HepG2 (cell line): ENCODE data around the gene ALK. TPM values are rescaled to one million over a fixed set of nuclear protein-coding genes. Genes with fewer than 3 reads are reported as not detected.

ENCODE experiments used
- ATAC-seq: fragments of 200-7000 bp; cut with Tn5 transposase; 3 replicates; pipeline ENCODE4 v1.9.1; 2020; ENCODE audit warnings: mild to moderate bottlenecking, moderate library complexity
- BruUV-seq: library from RNA; stranded (reverse); fragments of 400-500 nt; replicated peaks from 2 replicates; lab custom pipeline; 2021; lab: Mats Ljungman, UMichigan
- CTCF ChIA-PET: fragments of 300-600 bp; formaldehyde crosslinking; extraction: SDS; loops from one replicate; lab custom pipeline; 2021; ENCODE audit warnings: low total read pairs, inconsistent platforms, low intra/inter-chr PET ratio; lab: Yijun Ruan, JAX
- POLR2A ChIA-PET: fragments of 350-600 bp; sonication (Branson Sonifier 250); formaldehyde crosslinking; loops from one replicate; lab custom pipeline; 2020; ENCODE audit warnings: antibody characterized with exemption, inconsistent platforms; lab: Yijun Ruan, JAX
- DNase-seq: peaks from one replicate; pipeline ENCODE4 v3.0.0-alpha.2; 2015; ENCODE audit warnings: low spot score
- FAIRE-seq: peaks from 3 replicates; lab custom pipeline; 2011; peaks lifted over from hg19 to GRCh38; lab: Jason Lieb, UNC
- H2AFZ ChIP-seq: one replicate; pipeline ENCODE4 v1.6.1; 2011; ENCODE audit warnings: low read length, inconsistent platforms
- H3K27ac ChIP-seq: fragments of 300-600 bp; 3 replicates; pipeline ENCODE4 v1.8.0; 2011; ENCODE audit warnings: mixed run types, mild to moderate bottlenecking, mixed read lengths, low read length, inconsistent platforms; ENCODE audit not compliant: insufficient read depth; ENCODE audit errors: extremely low read length
- H3K27me3 ChIP-seq, 2 experiments: fragments of 200-600 bp in 1 of 2; 2 replicates in 1 of 2; 3 replicates in 1 of 2; pipeline versions ENCODE4 v1.6.0 to v1.8.0; 2011; ENCODE audit warnings: low read length in 2 of 2, mild to moderate bottlenecking in 2 of 2, moderate library complexity in 2 of 2, inconsistent platforms in 1 of 2; ENCODE audit not compliant: insufficient read depth in 2 of 2, control insufficient read depth in 1 of 2
- H3K36me3 ChIP-seq, 2 experiments: fragments of 200-600 bp in 1 of 2; replicated peaks in 1 of 2; 2 replicates in 1 of 2; 3 replicates in 1 of 2; pipeline versions ENCODE4 v1.5.1 to v1.8.0; 2011; ENCODE audit warnings: low read length in 2 of 2, inconsistent platforms in 1 of 2; ENCODE audit not compliant: insufficient read depth in 2 of 2, control insufficient read depth in 1 of 2
- H3K4me1 ChIP-seq: 2 replicates; pipeline ENCODE4 v1.5.1; 2012; ENCODE audit warnings: low read length, inconsistent platforms; ENCODE audit not compliant: insufficient read depth
- H3K4me2 ChIP-seq: 2 replicates; pipeline ENCODE4 v1.6.0; 2011; ENCODE audit warnings: low read depth, low read length, inconsistent platforms
- H3K4me3 ChIP-seq, 3 experiments: fragments of 200-600 bp in 1 of 3; sonication (generic), shearing (Covaris generic) in 1 of 3; replicated peaks in 1 of 3; 2 replicates each; pipeline ENCODE4 v1.5.1; 2011 to 2016; ENCODE audit warnings: low read length in 3 of 3, inconsistent platforms in 2 of 3, low read depth in 2 of 3, mild to moderate bottlenecking in 2 of 3, control low read depth in 1 of 3, mixed read lengths in 1 of 3; ENCODE audit not compliant: insufficient read depth in 1 of 3
- H3K79me2 ChIP-seq: one replicate; pipeline ENCODE4 v1.6.1; 2011; ENCODE audit warnings: low read length, inconsistent platforms; ENCODE audit not compliant: insufficient read depth
- H3K9ac ChIP-seq: 2 replicates; pipeline ENCODE4 v1.6.0; 2011; ENCODE audit warnings: mild to moderate bottlenecking, low read depth, low read length, inconsistent platforms; ENCODE audit not compliant: insufficient read depth
- H3K9me3 ChIP-seq: 2 replicates; pipeline ENCODE4 v1.5.1; 2012; ENCODE audit warnings: mild to moderate bottlenecking, low read length
- H4K20me1 ChIP-seq: 2 replicates; pipeline ENCODE4 v1.6.0; 2011; ENCODE audit warnings: inconsistent platforms, mild to moderate bottlenecking, low read length, moderate library complexity; ENCODE audit not compliant: insufficient read depth
- ARNT ChIP-seq: fragments of 450-650 bp; IDR thresholded peaks from 2 replicates; pipeline ENCODE4 v1.6.1; 2017
- ATF1 ChIP-seq: IDR thresholded peaks from 2 replicates; pipeline ENCODE4 v1.6.1; 2016; ENCODE audit warnings: mild to moderate bottlenecking, control low read depth
- HMG20A ChIP-seq: IDR thresholded peaks from 2 replicates; pipeline ENCODE4 v1.6.1; 2016; ENCODE audit warnings: borderline replicate concordance
- KDM1A ChIP-seq: IDR thresholded peaks from 2 replicates; pipeline ENCODE4 v1.6.1; 2016; ENCODE audit warnings: missing compliant biosample characterization
- KMT2A ChIP-seq: sonication (generic); formaldehyde crosslinking; IDR thresholded peaks from 2 replicates; pipeline ENCODE4 v1.4.0; 2020; ENCODE audit warnings: missing genetic modification reagents
- MYNN ChIP-seq: sonication (generic); formaldehyde crosslinking; IDR thresholded peaks from 2 replicates; pipeline ENCODE4 v1.4.0; 2020; ENCODE audit warnings: mild to moderate bottlenecking, low read depth, missing genetic modification reagents
- NFE2L2 ChIP-seq: fragments of 150-350 bp; IDR thresholded peaks from 2 replicates; pipeline ENCODE4 v1.6.1; 2014; ENCODE audit warnings: low read length
- NFRKB ChIP-seq: fragments of 450-650 bp; IDR thresholded peaks from 2 replicates; pipeline ENCODE4 v1.6.1; 2017
- NR3C1 ChIP-seq: sonication (generic); formaldehyde crosslinking; IDR thresholded peaks from 2 replicates; pipeline ENCODE4 v1.4.0; 2020; ENCODE audit warnings: missing genetic modification reagents
- POLR2G ChIP-seq: fragments of 200-400 bp; formaldehyde crosslinking; IDR thresholded peaks from 2 replicates; pipeline ENCODE4 v1.6.1; 2018; ENCODE audit warnings: mild to moderate bottlenecking, low read depth, low read length, moderate library complexity
- SSRP1 ChIP-seq: IDR thresholded peaks from 2 replicates; pipeline ENCODE4 v1.6.1; 2016; ENCODE audit warnings: control low read depth
- STAT5B ChIP-seq: sonication (generic); formaldehyde crosslinking; IDR thresholded peaks from 2 replicates; pipeline ENCODE4 v1.4.0; 2020; ENCODE audit warnings: missing genetic modification reagents
- SYNCRIP ChIP-seq: fragments of 200-400 bp; formaldehyde crosslinking; IDR thresholded peaks from 2 replicates; pipeline ENCODE4 v1.6.1; 2018; ENCODE audit warnings: mild to moderate bottlenecking, low read depth, low read length; ENCODE audit not compliant: insufficient read depth
- ZFP36L1 ChIP-seq: sonication (generic); formaldehyde crosslinking; IDR thresholded peaks from 2 replicates; pipeline ENCODE4 v1.8.0; 2022; ENCODE audit warnings: mild to moderate bottlenecking, missing genetic modification reagents, moderate library complexity
- ZKSCAN8 ChIP-seq: IDR thresholded peaks from 2 replicates; pipeline ENCODE4 v1.6.1; 2016; ENCODE audit warnings: borderline replicate concordance, missing genetic modification reagents, missing compliant biosample characterization
- ZNF556 ChIP-seq: sonication (generic); formaldehyde crosslinking; IDR thresholded peaks from 2 replicates; pipeline ENCODE4 v1.4.0; 2020; ENCODE audit warnings: mild to moderate bottlenecking, missing genetic modification reagents, borderline replicate concordance
- ZNF703 ChIP-seq: sonication (generic); formaldehyde crosslinking; IDR thresholded peaks from 2 replicates; pipeline ENCODE4 v1.5.1; 2020; ENCODE audit warnings: missing genetic modification reagents, mild to moderate bottlenecking, moderate library complexity, borderline replicate concordance
- ZNF709 ChIP-seq: sonication (generic); formaldehyde crosslinking; IDR thresholded peaks from 2 replicates; pipeline ENCODE4 v1.5.0; 2020; ENCODE audit warnings: mild to moderate bottlenecking, missing genetic modification reagents
- ZSCAN20 ChIP-seq: sonication (generic); formaldehyde crosslinking; IDR thresholded peaks from 2 replicates; pipeline ENCODE4 v1.4.0; 2020; ENCODE audit warnings: missing genetic modification reagents, mild to moderate bottlenecking, borderline replicate concordance
- ZSCAN22 ChIP-seq: sonication (generic); formaldehyde crosslinking; IDR thresholded peaks from 2 replicates; pipeline ENCODE4 v1.4.0; 2020; ENCODE audit warnings: mild to moderate bottlenecking, missing genetic modification reagents
- in situ Hi-C: cut with HindIII; loops from 2 replicates; pipeline ENCODE4 v1.10.0; 2017; ENCODE audit warnings: low pct_unique_long_range_greater_than_20kb; ENCODE audit not compliant: extremely low pct_ligation_motif_present
- intact Hi-C: fragments of 100-400 bp; cut with micrococcal nuclease; formaldehyde crosslinking; loops from one replicate; pipeline ENCODE4 v1.10.0; 2022; ENCODE audit not compliant: unreplicated experiment
- polyA plus RNA-seq, 8 experiments: library from polyadenylated mRNA; depleted of rRNA in 3 of 8; stranded (reverse) in 7 of 8; unstranded in 1 of 8; fragments of >200 nt; fragmentation: Illumina TruSeq in 4 of 8; extraction: Trizol in 4 of 8; gene quantifications; 2 replicates each; pipeline versions ENCODE4 v1.2.1 to v1.2.3, GENCODE V29; 2011 to 2016; ENCODE audit warnings: low read depth in 4 of 8, missing spikeins in 1 of 8, mixed read lengths in 1 of 8; ENCODE audit not compliant: insufficient read depth in 1 of 8
- total RNA-seq, 5 experiments: library from RNA; depleted of rRNA; stranded (reverse); fragments of >200 nt; fragmentation: Illumina TruSeq; extraction: Trizol; gene quantifications; 2 replicates each; pipeline ENCODE4 v1.2.3, GENCODE V29; 2016; ENCODE audit warnings: low read depth in 1 of 5
- TF ChIP-seq, protein P1 (sequence below): sonication (generic); formaldehyde crosslinking; IDR thresholded peaks from 2 replicates; pipeline ENCODE4 v1.5.1; 2020; ENCODE audit warnings: missing genetic modification reagents, mild to moderate bottlenecking, borderline replicate concordance
- TF ChIP-seq, protein P2 (sequence below): IDR thresholded peaks from 2 replicates; pipeline ENCODE4 v1.6.1; 2016; ENCODE audit warnings: missing biosample characterization, missing genetic modification reagents, low read depth
- TF ChIP-seq, protein P3 (sequence below): sonication (generic); formaldehyde crosslinking; IDR thresholded peaks from 2 replicates; pipeline ENCODE4 v1.8.0; 2022; ENCODE audit warnings: mild to moderate bottlenecking, missing genetic modification reagents, moderate library complexity
- TF ChIP-seq, protein P4 (sequence below): sonication (generic); formaldehyde crosslinking; IDR thresholded peaks from 2 replicates; pipeline ENCODE4 v1.5.0; 2020; ENCODE audit warnings: missing genetic modification reagents

Gene ALK
- total and polyA plus RNA-seq, 2 of the 13 experiments (the other 11 are each of a cell fraction or from before 2014, with no cell fraction given) = not detected

DNA sequence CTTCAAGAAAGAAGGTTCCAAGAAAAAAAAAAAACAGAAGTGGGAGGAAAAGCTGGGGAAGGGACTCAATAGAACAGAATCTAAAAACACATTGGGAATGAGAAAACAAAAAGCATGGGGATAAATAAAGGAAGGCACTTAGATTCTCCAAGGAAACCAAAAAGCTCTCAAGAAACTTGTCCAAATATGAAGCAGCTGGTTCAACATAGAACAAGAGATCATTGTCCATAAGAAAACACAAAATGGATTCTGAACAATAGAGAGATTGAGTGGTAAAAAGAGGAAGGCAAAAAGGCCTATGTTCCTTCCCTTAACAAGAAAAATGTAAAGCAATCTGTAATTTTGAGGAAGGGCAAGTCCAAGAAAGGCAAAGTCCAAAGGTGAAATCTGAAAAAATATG, 32.9 kb upstream of the ALK start:
- POLR2A ChIA-PET = no interaction called here

DNA sequence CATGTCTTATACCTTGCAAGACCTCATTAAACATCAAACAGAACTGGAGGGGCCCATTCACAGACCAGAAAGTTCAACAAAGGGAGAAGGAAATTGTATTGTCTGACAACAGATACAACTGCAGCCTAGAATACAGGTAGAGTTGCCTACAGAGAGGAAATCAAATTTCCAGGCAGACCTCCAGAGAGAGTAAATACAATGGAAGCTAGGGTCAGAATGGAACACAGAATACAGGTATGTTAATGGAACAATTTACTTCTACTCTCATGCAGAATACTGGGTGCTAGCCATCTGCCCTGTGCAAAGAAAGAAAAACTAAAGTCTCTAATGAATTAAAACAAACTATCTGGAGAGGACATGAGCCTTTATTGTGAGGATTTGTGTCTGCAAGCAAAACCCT, 31.6 kb upstream of the ALK start:
- no peak for DNase-seq
- Histone ChIP-seq H3K4me2 (no peak overlapping the region), H3K27me3 (peaks cover 0 to 4% of the 10 kb centered on the region in 2 experiments; a peak in 1 of 5 replicates), H3K4me1 (no peaks in the 10 kb centered on the region), H3K4me3 (no peak overlapping the region), H3K9me3 (no peaks in the 10 kb centered on the region), H4K20me1 (no peaks in the 10 kb centered on the region; the same call in 1 of the 2 replicates), H3K27ac (no peak overlapping the region), H3K9ac (no peak overlapping the region), H2AFZ (no peak overlapping the region), H3K79me2 (no peaks in the 10 kb centered on the region), H3K36me3 (no peaks in the 10 kb centered on the region)
- in situ Hi-C loops (no loop called here), intact Hi-C loops (no loop called here)
- POLR2A ChIA-PET = no interaction called here
- no peak for FAIRE-seq
- ATAC-seq = no peak
- CTCF ChIA-PET = no interaction called here
- no TSS peak for BruUV-seq
- TF ChIP-seq POLR2G (no peak), SYNCRIP (no peak), ZNF709 (CRISPR knock-in tag) (no peak), KDM1A (CRISPR knock-in tag) (no peak), STAT5B (CRISPR knock-in tag) (no peak), ZFP36L1 (CRISPR knock-in tag) (no peak), ZSCAN22 (CRISPR knock-in tag) (no peak), NFE2L2 (no peak), ATF1 (CRISPR knock-in tag) (no peak)
- TF ChIP-seq, protein P1, sequence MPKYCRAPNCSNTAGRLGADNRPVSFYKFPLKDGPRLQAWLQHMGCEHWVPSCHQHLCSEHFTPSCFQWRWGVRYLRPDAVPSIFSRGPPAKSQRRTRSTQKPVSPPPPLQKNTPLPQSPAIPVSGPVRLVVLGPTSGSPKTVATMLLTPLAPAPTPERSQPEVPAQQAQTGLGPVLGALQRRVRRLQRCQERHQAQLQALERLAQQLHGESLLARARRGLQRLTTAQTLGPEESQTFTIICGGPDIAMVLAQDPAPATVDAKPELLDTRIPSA (CRISPR knock-in tag) = no peak
- TF ChIP-seq, protein P2, sequence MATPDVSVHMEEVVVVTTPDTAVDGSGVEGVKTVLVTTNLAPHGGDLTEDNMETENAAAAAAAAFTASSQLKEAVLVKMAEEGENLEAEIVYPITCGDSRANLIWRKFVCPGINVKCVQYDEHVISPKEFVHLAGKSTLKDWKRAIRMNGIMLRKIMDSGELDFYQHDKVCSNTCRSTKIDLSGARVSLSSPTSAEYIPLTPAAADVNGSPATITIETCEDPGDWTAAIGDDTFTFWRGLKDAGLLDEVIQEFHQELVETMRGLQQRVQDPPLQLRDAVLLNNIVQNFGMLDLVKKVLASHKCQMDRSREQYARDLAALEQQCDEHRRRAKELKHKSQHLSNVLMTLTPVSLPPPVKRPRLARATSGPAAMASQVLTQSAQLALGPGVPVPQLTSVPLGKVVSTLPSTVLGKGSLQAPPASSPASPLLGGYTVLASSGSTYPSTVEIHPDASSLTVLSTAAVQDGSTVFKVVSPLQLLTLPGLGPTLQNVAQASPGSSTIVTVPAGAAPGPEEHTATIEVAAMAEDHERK (CRISPR knock-in tag) = no peak

More for the DNA sequence above, 32.9 kb upstream of the ALK start:
- CTCF ChIA-PET = no interaction called here
- no peak for DNase-seq
- H2AFZ ChIP-seq = no peak overlapping the region
- no TSS peak for BruUV-seq
- no peaks in the 10 kb centered on the region for H3K36me3 ChIP-seq
- H3K4me2 ChIP-seq = no peak overlapping the region
- H3K9me3 ChIP-seq = no peaks in the 10 kb centered on the region
- H3K4me1 ChIP-seq = no peaks in the 10 kb centered on the region
- ATAC-seq = no peak
- no peak overlapping the region for H3K27ac ChIP-seq
- peaks cover 0 to 4% of the 10 kb centered on the region in 2 experiments; a peak in 1 of 5 replicates for H3K27me3 ChIP-seq
- no peak overlapping the region for H3K4me3 ChIP-seq
- no peaks in the 10 kb centered on the region for H3K79me2 ChIP-seq
- no peaks in the 10 kb centered on the region; the same call in 1 of the 2 replicates for H4K20me1 ChIP-seq
- in situ Hi-C loops = no loop called here
- no peak for FAIRE-seq
- intact Hi-C loops = no loop called here
- TF ChIP-seq ZNF703 (CRISPR knock-in tag) = no peak
- no peak for TF ChIP-seq ZSCAN20 (CRISPR knock-in tag)
- no peak for TF ChIP-seq NR3C1
- no peak for TF ChIP-seq ZKSCAN8 (CRISPR knock-in tag)
- TF ChIP-seq ARNT = no peak
- no peak for TF ChIP-seq HMG20A (CRISPR knock-in tag)
- no peak for TF ChIP-seq KMT2A (CRISPR knock-in tag)
- TF ChIP-seq, protein P3, sequence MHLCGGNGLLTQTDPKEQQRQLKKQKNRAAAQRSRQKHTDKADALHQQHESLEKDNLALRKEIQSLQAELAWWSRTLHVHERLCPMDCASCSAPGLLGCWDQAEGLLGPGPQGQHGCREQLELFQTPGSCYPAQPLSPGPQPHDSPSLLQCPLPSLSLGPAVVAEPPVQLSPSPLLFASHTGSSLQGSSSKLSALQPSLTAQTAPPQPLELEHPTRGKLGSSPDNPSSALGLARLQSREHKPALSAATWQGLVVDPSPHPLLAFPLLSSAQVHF (CRISPR knock-in tag) = no peak
- TF ChIP-seq, protein P4, sequence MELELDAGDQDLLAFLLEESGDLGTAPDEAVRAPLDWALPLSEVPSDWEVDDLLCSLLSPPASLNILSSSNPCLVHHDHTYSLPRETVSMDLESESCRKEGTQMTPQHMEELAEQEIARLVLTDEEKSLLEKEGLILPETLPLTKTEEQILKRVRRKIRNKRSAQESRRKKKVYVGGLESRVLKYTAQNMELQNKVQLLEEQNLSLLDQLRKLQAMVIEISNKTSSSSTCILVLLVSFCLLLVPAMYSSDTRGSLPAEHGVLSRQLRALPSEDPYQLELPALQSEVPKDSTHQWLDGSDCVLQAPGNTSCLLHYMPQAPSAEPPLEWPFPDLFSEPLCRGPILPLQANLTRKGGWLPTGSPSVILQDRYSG (CRISPR knock-in tag) = no peak
- TF ChIP-seq MYNN = no peak
- TF ChIP-seq SSRP1 = no peak
- TF ChIP-seq NFRKB = no peak
- TF ChIP-seq ZNF556 (CRISPR knock-in tag) = no peak
- H3K9ac ChIP-seq = no peak overlapping the region
